ENCODE measurements around the gene OR6C68.
"Not testable (repeated sequence)": the region's sequence is repeated elsewhere in the genome, so short reads cannot be mapped to it uniquely, and the experiment has no call there.

The OR6C68 gene

DNA sequence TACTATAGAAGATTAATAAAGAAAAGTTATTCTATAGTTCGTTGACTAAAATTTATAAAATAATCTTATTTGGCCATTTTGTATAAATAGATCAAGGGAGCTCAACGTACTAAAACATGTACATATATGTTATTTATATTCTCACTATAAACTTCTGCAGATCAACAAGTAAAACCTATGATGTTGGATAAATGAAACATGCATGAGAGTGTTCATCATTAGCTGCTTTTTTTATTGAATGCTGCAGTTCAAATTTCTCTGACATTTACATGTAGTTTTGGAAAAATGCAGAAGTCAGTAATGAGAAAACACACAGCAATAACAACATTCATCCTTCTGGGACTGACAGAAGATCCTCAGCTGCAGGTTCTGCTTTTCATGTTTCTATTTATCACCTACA lies at the start of gene OR6C68:
OR6C68 (plus strand) TSS at position 301 of the 400 bp plus-strand sequence; CDS start at position 301, 0 bp downstream.
- no peak for FAIRE-seq

GRCh38 chr12:55443776-55444175 lies 48.4 kb upstream of the OR6C68 start, which contains the start of gene OR6C2:
OR6C2 (plus strand) TSS chr12:55444076; CDS start chr12:55452214, 8,138 bp downstream.
- no peak for FAIRE-seq

- FAIRE-seq, result no peak
Measured at GRCh38 chr12:55445357-55445756, 46.8 kb upstream of the OR6C68 start.

GRCh38 chr12:55446326-55446725 lies 45.9 kb upstream of the OR6C68 start:
- FAIRE-seq, result no peak

DNA sequence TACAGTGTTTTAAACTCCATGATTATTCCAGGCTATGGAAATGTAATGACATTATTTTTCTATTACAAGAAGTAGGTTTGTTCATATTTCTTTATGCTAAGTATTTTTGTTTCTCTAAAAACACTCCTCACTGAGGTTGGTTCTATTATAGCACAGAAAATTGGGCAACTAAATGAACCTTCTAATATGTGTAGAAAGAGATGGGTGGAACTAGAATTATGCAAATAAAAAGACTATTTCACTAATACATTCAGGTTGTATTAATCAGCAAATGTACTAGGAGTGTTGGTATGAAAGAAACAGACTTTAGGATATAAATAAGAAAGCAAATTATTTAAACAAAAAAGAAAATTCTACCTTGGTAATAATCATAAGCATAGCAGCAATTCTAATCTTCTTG lies 43.4 kb upstream of the OR6C68 start:
- FAIRE-seq, result no peak

DNA sequence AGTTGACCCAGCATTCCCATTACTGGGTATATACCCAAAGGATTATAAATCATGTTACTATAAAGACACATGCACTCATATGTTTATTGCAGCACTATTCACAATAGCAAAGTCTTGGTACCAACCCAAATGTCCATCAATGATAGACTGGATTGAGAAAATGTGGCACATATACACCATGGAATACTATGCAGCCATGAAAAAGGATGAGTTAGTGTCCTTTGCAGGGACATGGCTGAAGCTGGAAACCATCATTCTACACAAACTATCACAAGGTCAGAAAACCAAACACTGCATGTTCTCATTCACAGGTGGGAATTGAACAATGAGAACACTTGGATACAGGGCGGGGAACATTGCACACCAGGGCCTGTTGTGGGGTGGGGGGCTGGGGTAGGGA lies 27.3 kb upstream of the OR6C68 start:
- FAIRE-seq, result not testable (repeated sequence)

DNA sequence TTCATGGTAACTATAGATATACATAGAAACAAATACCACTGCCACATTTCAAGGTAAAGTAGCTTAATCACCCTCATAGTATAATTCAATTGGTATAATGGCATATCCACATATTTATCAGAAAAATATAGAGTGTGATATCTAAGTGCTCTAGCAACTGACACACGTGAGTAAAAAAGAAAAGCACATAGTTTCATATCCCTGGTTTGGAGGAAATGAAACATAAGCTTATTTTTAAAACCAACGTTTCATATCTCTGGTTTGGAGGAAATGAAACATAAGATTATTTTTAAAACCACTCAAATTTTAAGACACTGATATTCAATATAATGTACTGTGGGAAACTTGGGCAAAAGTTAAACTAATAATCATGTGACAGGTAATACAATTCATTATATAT lies 24.3 kb upstream of the OR6C68 start:
- no peak for FAIRE-seq

- FAIRE-seq, result no peak
Measured at GRCh38 chr12:55469291-55469690, 22.9 kb upstream of the OR6C68 start.

DNA sequence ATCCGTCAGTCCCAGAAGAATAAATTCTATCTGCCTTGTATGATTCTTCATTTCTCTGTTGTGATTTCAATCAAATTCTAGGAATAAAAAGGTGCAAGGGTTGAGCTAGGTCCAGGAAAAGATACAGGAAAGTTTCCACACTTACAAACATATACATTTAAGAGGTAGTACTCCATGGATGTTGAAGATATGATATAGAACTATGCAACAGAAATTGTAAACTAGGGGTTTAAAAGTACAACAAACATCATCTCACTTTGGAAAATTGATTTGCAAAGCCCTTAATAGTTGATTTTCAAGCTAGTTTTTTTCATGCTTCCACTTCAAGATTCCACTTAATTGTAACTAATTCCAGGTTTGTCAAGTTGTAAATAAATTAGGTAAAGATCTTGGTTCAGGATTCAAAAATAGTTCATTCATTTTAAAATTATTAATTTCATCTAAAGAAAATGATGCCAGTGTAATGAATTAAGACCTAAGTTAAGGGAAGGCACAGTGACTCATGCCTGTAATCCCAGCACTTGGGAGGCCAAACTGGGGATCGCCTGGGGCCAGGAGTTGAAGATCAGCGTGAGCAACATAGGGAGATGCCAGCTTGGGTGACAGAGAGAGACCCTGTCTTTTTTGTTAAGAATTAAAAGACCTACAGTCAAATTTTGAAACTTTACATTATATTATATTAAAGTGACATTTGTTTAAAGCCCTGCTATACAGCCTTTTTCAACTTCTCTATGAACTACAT lies 21.9 kb upstream of the OR6C68 start, which contains the start of gene OR6C70:
OR6C70 (minus strand) TSS at position 51 of the 742 bp plus-strand sequence; CDS start at position 51, 0 bp downstream.
- FAIRE-seq, result no peak

DNA sequence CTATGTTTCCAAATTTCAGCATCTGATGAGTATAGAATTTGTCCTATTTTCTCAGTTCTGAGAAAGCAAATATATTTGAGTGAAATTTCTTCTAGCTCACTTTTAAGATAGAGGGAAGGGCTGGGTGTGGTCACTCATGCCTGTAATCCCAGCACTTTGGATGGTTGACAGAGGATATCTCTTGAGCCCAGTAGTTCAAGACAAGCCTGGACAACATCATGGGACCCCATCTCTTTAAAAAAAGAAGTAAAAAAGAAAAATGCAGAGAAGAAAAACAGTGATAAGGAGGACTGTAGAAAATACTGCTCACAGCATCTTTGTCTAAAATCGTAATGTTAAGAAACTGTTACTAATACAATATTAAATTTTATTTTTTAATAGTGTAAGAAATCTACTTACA lies 19.9 kb upstream of the OR6C68 start:
- FAIRE-seq, result no peak

- not testable (repeated sequence) for FAIRE-seq
Measured at GRCh38 chr12:55479136-55479535, 13.0 kb upstream of the OR6C68 start.

- FAIRE-seq, result not testable (repeated sequence)
Measured at GRCh38 chr12:55484284-55484683, 7.9 kb upstream of the OR6C68 start.

DNA sequence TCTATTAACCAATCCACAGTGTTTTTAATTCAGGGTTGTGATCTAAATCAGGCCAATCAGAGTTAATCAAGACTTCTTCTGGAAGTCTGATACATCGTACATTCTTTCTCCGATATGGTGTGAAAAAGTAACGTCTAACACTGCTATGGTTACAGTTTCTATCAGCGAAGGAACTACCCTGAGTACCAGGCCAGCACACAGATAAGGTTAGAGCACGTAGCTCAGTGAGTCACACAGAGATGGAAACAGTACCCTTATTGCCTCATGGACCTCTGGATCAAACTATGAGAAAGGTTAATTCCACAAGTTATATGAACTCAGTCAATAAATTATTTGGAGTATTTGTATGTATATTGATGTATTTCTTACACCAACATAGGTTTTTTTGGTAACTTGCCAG lies 3.3 kb downstream of the OR6C68 start:
- FAIRE-seq, result no peak

- FAIRE-seq, result no peak
Measured at GRCh38 chr12:55499231-55499630, 7.1 kb downstream of the OR6C68 start.

- FAIRE-seq, result no peak
Measured at GRCh38 chr12:55499810-55500252, 7.7 kb downstream of the OR6C68 start.

DNA sequence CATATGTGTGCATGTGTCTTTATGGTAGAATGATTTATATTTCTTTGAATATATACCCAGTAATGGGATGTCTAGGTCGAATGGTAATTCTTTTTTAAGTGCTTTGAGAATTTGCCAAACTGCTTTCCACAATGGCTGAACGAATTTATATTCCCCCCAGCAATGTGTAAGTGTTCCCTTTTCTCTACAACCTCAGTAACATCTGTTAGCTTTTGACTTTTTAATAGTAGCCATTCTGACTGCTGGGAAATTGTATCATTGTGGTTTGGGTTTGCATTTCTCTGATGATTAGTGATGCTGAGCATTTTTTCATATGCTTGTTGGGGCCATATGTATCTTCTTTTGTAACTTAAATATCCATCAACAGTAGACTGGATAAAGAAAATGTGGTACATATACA lies 9.4 kb downstream of the OR6C68 start:
- no peak for FAIRE-seq

GRCh38 chr12:55515696-55516095 lies 23.5 kb downstream of the OR6C68 start:
- FAIRE-seq, result no peak

- FAIRE-seq, result no peak
Measured at GRCh38 chr12:55516391-55516790, 24.2 kb downstream of the OR6C68 start.

All from endometrium (tissue), 2 donors.